Measurements from ENCODE around the gene PPM1H.

PPM1H gene

DNA sequence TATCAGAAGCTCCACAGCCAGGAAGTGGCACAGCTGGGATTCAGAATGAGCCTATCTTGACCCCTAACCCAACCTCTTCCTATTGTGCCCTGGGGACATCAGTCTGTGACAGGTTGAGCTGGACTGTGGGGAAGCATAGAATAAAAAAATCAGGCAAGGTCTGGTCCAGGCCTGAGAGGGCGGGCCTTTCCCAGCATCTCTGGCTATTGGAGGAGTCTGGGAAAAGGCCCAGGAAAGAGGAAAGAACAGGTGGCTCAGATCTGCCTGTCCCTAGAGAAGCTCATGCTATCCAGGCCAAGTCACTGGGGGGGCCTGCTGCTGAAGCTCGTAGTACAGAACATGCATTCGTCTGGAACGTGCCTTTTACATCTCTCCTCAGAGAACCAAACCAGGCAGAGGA lies 100.5 kb downstream of the PPM1H start:
- TF ChIP-seq, protein P1, sequence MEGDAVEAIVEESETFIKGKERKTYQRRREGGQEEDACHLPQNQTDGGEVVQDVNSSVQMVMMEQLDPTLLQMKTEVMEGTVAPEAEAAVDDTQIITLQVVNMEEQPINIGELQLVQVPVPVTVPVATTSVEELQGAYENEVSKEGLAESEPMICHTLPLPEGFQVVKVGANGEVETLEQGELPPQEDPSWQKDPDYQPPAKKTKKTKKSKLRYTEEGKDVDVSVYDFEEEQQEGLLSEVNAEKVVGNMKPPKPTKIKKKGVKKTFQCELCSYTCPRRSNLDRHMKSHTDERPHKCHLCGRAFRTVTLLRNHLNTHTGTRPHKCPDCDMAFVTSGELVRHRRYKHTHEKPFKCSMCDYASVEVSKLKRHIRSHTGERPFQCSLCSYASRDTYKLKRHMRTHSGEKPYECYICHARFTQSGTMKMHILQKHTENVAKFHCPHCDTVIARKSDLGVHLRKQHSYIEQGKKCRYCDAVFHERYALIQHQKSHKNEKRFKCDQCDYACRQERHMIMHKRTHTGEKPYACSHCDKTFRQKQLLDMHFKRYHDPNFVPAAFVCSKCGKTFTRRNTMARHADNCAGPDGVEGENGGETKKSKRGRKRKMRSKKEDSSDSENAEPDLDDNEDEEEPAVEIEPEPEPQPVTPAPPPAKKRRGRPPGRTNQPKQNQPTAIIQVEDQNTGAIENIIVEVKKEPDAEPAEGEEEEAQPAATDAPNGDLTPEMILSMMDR (conservative IDR thresholded peaks at IDR 0.05; ENCODE audit: control insufficient read depth, insufficient read depth, low read depth, low read length), result no peak
- DNase-seq (ENCODE audit: low read depth), result no peak
- no peak overlapping the region for H3K4me3 ChIP-seq (ENCODE audit: control insufficient read depth, low read depth, low read length)

DNA sequence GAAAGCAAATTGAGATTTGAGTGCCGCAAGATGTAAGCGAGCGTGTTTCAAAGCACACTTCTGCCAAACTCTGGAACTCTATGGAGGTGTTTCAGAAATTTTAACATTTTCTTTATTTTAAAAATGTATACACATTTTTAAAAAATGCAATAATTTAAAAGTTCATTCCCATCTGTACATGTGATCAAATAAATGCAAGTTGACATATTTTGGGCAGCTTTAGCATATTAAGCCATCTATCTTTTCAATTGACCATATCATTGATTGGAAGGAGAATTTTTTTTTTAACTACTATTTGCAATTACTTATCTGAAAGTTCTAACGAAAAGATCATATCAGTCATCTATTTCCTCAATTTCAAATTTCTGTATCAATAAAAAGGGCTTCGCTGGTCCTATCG lies 101.3 kb downstream of the PPM1H start:
- DNase-seq (ENCODE audit: low read depth), result no peak
- TF ChIP-seq, protein P1 (conservative IDR thresholded peaks at IDR 0.05; ENCODE audit: control insufficient read depth, insufficient read depth, low read depth, low read length), result no peak
- no peak overlapping the region for H3K4me3 ChIP-seq (ENCODE audit: control insufficient read depth, low read depth, low read length)

DNA sequence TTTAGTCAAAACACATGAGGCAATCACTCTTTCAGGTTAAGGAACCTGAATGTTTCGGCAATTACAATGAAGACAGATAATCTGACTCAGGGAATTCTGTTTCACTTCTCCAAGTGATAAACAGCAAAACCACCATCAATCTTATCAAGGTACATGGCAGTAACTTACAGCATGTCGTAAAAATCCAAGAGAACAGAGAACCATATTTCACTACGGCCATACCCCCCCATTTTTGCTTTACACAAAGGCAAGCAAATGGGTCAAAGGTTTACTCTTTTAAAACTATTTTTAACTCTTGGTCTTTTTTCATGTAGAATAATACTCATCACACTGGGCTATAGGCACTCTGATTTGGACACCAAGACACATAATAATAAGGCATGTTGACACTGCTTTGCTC lies 102.4 kb downstream of the PPM1H start:
- TF ChIP-seq, protein P1 (conservative IDR thresholded peaks at IDR 0.05; ENCODE audit: control insufficient read depth, insufficient read depth, low read depth, low read length), result no peak
- no peak overlapping the region for H3K4me3 ChIP-seq (ENCODE audit: control insufficient read depth, low read depth, low read length)
- no peak for DNase-seq (ENCODE audit: low read depth)

DNA sequence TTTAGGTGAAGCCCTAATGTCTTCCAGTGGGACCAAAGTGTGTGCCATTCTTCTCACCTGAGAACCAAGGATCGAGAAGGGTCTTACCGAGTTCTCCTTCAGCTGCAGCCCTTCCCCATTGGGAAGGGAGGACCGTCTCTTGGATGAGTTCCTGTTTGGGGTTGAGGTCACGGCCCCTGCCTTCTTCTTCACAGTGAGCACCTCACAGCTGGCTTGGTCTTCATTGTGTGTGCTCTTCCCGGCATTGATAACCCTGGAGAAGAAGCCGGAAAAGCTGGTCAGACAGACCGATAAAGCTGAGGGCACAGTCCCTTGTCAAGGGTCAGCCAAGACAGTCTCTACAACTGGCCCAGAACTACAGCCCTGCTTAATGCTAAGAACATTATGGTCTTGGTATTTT lies 102.9 kb downstream of the PPM1H start:
- H3K4me3 ChIP-seq (ENCODE audit: control insufficient read depth, low read depth, low read length), result no peak overlapping the region
- no peak for DNase-seq (ENCODE audit: low read depth)
- TF ChIP-seq, protein P1 (conservative IDR thresholded peaks at IDR 0.05; ENCODE audit: control insufficient read depth, insufficient read depth, low read depth, low read length), result no peak

DNA sequence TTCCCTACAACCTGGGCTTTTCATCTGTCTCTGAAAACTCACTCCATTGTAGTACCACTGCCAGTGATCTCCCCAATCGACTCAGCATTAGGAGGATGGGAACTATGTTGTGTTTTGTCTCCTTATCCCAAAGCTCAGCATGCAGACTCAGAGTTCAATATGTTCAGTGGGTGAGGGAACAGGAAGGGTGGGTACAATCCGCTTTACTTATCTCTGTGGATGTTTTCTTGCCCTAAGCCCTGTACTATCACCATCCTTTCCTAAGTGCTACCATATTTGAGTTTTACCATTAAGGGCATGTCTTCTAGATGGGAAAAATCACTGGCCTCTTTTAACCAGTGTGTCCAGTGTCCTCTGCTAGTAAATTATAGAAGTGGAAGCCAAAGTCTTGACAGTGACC lies 107.1 kb downstream of the PPM1H start:
- no peak overlapping the region for H3K4me3 ChIP-seq (ENCODE audit: control insufficient read depth, low read depth, low read length)
- no peak for DNase-seq (ENCODE audit: low read depth)
- TF ChIP-seq, protein P1 (conservative IDR thresholded peaks at IDR 0.05; ENCODE audit: control insufficient read depth, insufficient read depth, low read depth, low read length), result no peak

DNA sequence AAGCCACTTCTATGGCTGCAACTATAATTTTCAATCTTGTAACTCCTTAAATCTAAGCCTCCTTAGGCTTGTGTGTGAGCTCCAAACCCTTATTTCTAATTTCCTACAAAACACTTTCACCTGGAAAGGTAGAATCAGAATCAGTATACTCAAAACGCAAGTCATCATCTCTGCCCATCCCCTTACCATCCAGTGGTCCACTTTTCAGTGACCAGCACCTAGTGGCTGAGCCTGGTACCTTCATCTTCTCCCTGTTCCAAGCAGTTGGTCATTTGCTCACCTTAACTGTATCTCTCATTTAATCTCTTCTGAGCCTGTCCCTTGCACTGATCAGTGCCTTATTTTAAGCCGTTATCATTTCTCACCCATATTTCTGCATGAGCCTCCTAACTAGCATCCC lies 107.9 kb downstream of the PPM1H start:
- DNase-seq (ENCODE audit: low read depth), result no peak
- H3K4me3 ChIP-seq (ENCODE audit: control insufficient read depth, low read depth, low read length), result no peak overlapping the region
- TF ChIP-seq, protein P1 (conservative IDR thresholded peaks at IDR 0.05; ENCODE audit: control insufficient read depth, insufficient read depth, low read depth, low read length), result peak; percentile 27
